Midbrain (tissue), 1 donor: ENCODE results near the gene ACSM4.

Source experiments
- DNase-seq: peaks from one replicate; lab custom pipeline; 2025; lab: John Stamatoyannopoulos, UW

ACSM4 gene

DNA sequence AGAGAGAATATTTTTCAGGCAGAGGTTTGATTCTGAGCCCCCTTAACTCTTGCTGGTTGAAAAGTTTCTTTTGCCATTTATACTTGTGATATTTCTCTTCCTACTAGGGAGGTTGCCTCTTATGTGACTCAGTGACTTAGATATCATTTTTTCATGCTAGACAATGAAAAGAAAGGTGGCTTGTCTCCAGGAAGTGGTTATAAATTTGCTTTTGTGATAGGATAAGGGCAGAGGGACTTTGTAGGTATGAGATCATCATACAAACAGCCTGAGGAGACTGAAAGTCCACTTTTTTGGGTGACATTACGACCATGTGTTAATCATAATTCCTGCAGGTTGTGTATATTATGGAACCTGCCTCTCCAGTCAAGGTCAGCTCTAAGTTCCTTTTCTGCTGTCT lies 35.8 kb downstream of the ACSM4 start:
- DNase-seq, result no peak

DNA sequence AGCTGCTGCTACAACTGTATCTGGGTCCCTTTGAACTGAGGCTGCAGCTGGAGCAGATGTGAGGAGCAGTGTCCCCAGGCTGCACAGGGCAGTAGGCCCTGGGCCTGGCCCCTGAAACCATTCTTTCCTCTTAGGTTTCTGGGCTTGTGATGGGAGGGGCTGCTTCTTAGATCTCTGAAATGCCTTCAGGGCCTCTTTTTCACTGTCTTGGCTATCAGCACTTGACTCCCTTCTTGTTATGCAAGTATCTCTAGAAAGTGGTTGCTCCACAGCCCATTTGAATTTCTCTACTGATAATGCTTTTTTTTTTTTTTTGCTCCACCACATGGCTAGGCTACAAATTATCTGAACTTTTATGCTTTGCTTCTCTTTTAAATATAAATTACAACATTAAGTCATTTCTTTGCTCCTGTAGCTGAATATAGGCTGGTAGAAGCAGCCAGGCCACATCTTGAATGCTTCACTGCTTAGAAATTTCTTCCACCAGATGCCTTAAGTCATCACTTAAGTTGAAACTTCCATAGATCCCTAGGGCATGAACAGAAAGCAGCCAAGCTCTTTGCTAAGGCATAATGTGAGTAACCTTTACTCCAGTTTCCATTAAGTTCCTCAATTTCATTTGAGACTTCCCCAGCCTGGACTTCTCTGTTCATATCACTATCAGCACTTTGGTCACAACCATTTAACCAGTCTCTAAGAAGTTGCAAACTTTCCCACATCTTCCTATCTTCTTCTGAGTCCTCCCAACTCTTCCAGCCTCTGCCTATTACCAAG lies 41.1 kb downstream of the ACSM4 start:
- no peak for DNase-seq

DNA sequence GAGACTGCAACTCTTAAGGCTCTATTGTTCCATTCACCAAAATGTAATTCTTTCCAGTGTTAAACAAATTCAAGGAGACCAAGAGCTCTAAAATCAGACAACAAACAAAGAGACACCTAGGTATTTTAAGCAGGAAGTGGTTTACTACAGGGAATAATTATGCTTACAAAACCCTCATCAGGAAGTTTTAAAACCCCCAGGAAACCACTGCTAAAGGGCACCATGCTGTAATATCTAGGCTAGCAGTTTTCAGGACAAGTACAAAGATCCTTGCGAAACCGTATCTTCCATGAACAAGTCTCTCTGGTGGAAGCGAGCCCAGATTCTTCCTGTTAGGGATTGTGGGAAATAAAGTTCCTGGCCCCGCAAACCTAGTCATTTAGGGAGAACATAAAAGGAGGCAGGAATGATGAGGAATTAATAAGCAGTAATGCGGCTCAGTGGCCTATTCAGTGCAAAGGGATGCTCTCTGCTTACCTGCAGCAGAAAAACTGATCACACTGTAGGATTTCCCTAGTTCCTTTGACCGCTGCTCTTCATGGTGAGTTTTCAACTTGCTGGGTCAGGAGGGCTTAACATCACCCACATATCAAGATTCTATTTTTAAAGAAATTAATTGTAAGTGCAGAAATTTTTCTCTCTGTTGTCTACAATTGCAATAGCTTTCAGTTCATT lies 42.8 kb downstream of the ACSM4 start:
- DNase-seq, result no peak

DNA sequence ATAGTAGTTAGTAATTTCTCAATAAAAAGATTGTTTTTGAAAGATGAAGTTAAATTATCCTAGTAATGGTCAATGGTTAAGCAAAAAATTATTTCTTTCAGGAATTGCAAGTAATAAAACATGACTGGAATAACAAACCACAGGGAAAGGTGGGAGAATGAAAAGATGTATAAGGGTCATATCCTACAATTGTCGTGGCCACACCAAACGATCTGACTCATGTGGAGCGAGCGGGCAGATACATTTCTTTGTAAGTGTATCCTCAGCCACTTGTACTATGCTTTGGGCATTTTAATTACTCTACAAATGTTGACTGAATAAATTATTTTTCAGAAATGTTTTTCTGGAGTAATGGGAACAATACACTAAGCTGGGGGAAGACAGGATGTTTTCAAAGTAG lies 45.5 kb downstream of the ACSM4 start:
- DNase-seq, result no peak

DNA sequence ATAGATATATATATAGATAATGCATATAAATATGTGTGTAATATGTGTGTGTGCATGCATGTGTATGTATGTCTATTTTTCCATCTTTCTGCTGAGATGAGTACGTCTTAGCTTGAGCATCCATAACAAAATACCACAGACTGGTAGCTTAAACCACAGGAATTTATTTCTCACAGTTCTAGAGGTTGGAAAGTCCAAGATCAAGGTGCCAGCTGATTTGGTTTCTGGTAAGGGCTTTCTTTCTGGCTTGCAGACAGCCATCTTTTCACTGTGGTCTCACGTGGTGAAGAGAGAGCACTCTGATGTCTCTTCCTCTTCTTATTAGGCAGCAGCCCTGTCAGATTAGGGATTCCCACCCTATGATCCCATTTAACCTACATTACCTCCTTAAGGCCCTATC lies 47.3 kb downstream of the ACSM4 start:
- no peak for DNase-seq

DNA sequence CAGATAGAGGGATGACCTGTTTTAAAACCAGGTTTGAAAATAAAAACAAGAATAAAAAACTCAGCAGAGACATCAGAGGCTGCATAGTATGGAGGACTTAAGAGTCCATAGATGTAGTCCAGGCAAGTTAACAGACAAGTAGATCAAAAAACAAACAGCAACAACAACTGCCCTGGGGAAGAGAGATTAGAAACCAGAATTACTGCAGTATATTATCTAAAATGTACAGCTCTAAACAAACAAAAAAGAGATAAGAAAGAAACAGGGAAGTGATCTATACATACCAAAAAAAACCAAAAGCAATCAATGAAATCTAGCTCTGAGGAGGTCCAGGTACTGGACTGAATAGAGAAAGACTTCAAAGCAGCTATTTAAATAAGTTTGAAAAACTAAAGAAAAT lies 48.8 kb downstream of the ACSM4 start:
- DNase-seq, result no peak

DNA sequence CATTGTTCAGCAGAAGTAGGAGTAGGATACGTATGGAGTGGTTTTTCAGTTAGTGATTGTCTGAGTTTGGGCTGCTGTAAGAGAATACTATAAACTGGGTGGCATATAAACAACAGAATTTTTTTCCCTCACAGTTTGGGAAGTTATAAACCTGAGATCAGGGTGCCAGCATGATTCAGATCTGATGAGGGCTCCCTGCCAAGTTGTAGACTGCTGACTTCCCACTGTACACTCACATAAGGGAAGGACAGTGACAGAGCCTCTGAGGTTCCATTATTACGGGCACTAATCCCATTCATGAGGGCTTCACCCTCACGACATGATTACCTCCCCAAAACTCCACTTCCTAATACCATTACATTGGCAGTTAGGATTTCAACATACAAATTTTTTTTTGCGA lies 50.7 kb downstream of the ACSM4 start:
- no peak for DNase-seq

DNA sequence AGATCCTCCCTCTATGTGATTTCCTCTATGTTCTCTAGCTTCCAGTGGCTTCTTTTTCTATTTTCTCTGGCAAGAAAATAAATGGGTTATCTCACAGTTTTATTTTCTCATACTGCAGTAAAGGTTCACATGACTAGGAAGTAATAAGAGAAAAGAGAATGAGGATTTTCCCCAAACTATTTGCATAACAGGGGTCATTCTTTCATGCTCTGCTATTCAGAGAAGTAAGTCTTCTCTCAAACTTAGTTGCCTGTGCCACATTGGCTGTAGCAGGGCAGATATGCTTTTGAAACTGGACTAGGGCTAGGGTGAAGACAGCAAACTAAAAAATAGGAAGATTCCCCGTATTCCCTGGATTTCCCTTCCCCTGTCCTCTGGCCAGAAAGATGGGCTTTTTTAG lies 57.4 kb downstream of the ACSM4 start:
- no peak for DNase-seq

DNA sequence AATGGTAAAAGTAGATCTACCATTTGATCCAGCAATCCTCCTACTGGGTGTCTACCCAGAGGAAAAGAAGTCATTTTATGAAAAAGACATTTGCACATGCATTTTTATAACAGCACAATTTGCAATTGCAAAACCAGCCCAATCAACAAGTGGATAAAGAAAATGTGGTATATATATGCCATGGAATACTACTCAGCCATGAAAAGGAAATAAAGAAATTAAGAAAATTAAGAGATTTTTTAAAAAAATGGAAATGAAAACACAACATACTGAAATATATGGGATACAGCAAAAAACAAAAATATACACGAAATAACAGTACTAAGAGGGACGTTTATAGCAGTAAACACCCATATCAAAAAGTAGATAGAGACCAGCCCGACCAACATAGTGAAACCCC lies 58.9 kb downstream of the ACSM4 start:
- no peak for DNase-seq

DNA sequence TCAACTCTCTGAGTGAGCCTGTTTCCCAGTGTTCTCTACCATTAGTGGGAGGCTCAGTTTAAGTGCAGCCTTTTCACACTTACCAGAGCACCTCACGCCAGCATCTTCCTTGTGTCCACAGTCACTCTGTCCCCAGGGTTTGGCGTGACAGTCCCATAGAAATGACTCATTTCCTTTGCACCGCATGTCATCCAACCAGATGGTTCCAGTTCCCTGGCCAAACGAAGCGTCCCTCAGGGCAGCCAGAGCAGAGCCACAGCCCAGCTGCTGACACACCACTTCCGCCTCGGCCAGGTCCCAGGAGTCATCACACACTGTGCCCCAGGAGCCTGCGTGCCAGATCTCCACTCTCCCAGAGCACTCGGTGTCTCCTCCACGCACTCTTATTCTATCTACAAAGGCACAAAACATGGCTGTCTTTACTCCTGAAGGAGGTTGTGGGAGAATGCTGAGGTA lies 65.4 kb downstream of the ACSM4 start:
- no peak for DNase-seq

DNA sequence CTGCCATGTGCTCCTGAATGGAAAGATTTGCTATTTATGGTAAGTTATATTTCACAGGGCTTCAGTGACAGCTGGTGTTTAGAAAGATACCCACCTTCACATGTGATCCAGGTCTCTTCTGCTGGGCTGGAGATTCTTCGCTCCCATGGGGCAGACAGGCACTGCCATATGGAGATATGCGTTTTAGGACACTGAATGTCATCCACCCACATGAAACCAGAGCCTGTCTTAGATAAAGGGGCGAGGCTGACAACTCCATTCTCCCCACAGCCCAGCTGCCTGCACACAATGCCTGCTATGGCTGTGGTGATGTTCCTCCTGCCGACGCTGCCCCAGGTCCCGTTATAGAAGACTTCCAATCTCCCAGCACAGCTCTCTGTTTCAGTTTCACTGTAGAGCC lies 69.4 kb downstream of the ACSM4 start:
- DNase-seq, result no peak

DNA sequence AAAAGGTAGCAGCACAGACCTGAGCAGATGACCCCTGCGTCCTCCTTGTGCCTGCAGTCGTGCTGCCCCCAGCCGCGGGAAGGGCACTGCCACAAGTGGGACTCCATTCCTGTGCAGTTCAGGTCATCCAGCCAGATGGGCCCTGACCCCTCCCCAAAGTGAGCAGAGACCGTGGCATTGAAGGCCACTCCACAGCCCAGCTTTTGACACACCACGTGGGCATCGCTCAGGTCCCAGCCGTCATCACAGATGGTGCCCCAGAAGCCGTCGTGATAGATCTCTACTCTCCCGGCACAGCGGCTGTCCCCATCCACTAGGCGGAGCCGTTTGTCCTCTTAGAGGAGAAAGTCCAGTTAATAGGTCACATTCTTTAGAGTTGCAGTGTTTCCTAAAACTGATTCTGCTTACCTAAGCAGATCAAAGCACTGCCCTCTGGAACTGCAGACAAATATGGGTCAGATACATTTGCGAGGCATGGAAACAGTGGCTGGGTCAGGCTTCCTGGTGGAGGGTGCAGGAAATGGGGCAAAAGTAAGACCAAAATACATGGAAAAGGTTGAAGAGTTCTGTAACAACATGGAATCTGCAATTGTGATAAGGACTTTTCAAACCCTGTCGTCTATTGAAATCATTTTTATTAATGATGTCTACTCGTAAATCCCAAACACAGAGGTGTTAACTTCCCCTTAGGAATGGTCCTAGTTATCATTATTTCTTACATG lies 70.7 kb downstream of the ACSM4 start:
- DNase-seq, result no peak

DNA sequence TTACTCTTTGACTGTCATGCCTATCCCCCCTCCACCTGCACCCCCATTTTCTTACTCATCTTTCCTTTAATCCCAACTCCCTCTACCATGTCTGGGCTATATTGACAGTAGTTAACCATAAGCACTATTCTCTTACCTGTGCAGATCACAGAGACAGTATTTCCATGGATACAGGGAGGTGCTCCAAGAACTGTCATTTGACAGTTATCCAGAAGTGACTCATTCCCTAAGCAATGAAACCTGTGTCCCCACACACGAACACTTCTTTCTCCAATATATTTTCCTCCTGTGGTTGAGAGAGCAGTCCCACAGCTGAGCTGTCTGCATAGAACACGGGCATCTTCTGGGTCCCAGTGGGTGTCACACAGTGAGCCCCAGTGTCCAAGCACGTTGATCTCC lies 71.3 kb downstream of the ACSM4 start:
- no peak for DNase-seq

DNA sequence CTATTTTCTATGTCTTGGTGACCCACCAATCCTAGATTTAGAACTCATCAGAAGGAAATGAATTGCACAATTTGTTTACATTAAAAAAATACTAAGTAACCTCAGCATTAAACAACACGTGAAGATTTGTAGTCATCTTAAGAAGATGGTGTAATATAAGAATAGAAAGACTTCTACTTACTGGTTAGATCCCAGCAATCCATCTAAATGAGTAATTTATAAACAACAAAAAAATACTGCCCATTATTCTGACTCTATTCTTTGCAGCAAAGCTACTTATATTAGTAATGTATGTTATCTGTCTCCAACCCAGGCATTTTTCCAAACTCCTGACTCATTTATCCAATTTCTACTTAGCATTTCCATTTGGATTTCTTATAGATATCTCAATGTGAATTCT lies 72.3 kb downstream of the ACSM4 start:
- no peak for DNase-seq
